NCI-H128 (cell line): ENCODE results near the gene CAMK2D.
"Not testable (repeated sequence)": the region's sequence is repeated elsewhere in the genome, so short reads cannot be mapped to it uniquely, and the experiment has no call there.

Source experiments
- DNase-seq: peaks from one replicate; lab custom pipeline; 2025; ENCODE audit not compliant: unreplicated experiment; lab: John Stamatoyannopoulos, UW

CAMK2D gene

DNA sequence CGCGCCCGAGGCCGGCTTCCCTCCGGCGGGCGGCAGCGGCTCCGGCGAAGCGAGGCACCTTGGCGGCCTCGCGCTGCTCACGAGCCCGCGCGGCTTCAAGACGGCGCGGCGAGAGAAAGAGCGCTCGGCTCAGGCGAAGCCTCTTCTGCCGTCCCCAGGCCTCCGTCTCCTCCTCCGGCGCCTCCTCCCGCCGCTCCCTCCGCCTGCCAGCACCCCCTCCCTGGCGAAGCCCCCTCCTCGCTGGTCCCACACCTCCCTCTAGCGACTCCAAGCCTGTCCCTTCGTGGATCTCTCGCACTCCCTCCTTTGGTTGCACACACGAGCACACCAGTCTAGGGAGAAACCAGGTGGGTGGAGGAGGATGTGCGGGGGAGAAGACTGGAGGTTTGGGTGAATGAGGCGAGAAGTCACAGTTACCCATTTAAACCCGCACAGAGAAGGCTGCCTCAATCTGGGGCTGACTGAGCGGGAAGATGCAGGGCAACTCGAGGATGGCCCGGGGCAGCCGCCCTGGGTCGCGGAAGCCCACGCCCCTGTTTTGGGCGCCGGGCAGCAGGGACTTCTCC lies at the start of gene CAMK2D:
Gene CAMK2D (minus strand): TSS at position 119 of the 566 bp plus-strand sequence. CDS start 670 bp downstream, outside the sequence.
- no peak for DNase-seq

DNA sequence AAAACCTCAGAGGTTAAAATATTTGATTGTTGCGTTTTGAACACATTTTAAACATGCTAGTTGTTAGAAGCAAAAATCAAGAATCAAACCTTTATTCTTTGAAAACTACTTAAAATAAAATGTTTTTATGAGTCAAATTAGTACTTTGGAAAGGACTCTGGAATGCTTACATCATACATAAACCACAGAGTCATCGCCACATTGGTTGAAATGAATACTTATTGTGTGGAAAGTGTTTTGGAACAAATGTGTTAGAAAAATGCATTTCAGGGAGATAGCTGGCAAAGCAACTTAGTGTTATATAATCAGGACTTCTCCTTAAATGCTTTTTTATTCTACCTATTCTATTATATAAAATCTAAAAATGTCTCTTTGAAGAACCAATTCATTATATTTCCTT lies 49.4 kb upstream of the CAMK2D start:
- DNase-seq, result no peak

DNA sequence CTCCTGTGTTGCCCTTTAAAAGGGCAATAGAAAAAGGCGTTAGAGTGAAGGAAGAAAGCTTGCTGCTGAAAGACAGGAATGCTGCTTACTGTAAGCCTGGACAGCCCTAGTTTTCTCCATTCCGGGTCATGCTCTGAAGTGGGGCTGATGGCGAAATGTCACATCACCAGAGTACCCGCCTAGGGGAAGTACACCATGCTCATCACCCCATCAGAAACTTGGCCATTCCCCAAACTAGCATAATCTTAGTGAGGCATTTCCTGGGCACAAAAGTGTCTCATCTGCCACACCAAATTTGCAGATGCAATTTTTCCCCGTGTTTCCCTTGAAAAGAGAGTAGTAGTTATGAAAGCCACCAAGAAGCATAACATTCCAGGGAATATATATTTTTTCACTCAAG lies 47.8 kb upstream of the CAMK2D start:
- no peak for DNase-seq

DNA sequence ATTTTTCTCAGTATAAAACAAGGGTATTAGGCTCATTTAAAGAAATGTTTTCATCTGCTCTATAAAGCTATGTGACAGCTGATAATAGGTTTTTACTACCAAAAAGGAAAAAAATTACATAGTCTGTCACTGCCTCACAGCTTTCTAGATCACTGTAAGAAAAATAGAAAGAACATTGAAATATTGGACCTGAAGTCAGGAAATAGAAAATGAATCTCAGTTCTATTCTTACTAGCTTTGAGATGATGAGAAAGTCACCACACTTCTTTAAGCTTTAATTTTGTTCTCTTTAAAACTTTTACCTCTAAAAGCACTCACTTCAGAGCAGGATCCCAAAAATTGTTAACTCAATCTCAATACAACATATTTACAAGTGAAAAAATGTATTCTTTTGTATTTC lies 45.3 kb upstream of the CAMK2D start:
- no peak for DNase-seq

DNA sequence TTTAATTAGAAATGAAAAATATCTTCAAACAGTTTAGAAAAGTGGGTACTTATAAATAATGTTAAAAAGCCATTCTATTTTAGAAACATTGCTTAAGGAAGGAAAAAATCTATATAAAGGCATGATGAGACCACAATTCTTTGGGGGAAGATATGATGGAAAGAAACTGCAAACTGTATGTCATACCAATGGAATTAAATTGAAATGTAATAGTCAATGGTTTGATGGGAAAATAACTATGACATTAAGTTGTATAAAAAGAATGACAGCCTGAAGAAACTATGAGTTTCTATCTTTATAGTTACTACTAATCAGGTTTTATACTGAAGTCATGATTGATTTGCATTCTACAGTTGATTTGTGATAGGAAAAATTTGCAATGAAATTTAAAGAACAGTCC lies 40.3 kb upstream of the CAMK2D start:
- no peak for DNase-seq

DNA sequence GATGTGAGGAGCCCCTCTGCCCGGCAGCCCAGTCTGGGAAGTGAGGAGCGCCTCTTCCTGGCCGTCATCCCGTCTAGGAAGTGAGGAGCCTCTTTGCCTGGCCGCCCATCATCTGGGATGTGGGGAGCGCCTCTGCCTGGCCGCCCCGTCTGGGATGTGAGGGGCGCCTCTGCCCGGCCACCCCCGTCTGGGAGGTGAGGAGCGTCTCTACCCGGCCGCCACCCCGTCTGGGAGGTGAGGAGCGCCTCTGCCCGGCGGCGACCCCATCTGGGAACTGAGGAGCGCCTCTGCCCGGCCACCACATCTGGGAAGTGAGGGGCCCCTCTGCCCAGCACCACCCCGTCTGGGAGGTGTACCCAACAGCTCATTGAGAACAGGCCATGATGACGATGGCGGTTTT lies 34.8 kb upstream of the CAMK2D start:
- not testable (repeated sequence) for DNase-seq

DNA sequence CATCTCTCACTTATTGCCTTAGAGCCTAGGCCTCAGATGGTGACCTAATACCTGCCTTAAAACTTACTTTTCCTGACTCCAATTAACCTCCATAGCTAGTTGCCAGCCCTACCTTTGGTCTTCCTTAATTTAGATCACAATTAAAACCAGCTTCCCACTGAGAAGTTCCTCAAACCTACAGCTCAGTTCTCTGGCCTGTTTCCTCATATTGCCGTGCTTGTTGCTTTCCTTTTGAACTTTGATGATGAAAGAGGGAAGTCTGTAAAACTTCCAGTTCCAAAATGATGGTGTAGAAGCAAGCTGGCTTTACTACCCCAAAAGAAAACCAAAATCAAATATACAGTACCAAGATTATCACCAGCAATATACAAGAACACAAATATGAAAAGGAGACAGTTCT lies 28.9 kb upstream of the CAMK2D start:
- DNase-seq, result no peak

DNA sequence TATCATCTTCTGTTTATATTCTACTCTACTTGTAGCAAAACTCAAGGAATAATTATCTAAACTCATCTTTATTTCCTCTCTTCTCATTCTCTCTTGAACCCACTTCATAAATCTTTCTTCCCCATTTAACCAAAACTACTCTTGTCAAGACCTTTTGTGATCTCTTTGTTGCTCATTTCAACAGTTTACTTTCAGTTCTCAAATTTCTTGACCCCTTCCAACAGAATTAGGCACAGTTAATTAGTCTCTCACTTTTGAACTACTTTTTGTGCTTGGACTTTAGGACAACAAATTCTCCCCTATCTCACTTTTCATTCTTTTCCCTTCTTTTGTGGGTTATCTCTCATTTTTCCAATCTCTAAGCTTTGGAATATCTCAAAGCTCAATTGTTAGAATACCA lies 27.4 kb upstream of the CAMK2D start:
- DNase-seq, result no peak

DNA sequence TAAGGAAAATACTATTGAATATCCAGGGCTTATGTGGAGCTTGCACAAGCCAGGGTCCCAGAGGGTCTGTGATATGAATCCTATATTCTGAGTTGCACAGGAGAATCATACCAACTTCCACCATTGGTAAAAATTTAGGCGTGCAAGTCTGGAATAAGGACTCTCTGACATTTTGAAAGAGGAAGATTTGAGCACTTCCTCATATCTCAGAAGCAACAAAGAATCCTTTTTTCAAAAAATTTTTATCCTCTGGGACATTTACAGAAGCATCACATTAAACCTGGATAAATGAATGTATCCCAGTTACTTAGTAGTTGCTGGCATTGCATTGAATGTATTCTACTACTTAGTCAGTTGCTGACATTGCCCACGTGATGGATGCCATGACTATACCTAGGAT lies 24.2 kb upstream of the CAMK2D start:
- no peak for DNase-seq

DNA sequence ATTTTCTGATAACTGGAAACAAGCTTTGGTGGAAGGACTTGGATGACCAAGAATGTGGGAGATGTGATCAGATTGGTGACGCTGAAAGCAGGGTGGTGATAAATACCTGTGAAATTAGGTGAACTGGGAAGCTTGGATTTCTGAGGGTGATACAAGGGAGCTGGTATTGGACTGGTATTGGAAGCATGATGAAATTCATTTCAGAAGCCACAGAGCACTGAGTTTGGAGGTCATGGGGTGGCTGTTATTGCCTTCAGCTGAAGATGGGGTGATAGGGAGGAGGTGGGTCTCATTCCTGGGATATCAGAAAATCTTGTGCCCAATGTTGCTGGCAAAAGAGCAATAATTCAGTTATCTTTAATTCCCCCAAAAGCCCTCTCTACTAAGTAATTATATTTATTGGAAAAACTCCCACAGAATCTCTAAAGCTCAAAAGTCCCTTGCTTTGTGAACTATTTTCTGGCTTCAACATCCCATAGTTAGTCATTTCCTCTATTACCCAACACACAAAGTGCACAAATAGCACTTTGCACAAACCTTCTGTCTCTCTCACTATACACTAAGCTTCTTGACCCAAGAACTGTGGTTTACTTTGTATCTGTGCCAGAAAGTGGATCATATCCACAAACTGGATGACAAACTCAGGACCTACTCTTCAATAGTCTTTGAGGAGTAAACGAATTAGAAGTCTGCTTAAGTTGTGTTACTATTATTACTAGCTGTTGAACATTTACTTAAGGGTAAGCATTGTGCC lies 23.1 kb upstream of the CAMK2D start:
- DNase-seq, result no peak

DNA sequence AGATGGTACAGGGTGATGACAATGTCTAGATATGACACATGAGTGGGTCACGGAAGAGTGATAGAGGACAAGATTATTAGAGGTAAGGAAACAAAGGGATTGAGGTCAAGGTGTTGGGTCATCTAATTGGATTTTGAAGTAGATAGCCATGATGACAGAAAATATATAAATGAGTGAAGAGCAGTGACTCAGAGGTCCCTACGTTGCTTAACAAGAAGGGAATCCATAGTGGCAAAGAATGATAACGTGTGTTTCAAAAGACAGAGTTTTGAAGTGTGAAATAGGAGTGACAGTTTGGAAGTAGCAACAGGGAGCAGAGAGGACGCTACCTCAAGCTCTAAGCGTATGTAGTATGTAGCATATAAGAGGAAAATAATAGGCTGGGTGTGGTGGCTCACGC lies 22.2 kb upstream of the CAMK2D start:
- no peak for DNase-seq

DNA sequence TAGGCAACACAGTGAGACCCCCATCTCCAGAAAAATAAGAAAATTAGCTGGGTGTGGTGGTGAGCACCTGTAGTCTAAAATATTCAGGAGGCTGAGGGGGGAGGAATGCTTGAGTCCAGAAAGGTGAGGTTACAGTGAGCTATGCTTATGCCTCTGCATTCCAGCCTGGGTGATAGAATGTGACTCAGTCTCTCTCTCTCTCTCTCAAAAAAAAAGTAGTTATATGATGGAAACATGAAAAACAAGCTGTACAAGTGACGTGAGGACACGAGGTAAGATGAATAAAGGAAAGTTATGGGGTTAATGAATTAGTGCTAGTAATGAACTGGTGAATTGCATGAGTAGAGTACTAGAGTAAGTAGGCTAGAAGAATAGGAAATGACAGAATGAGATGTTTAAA lies 21.8 kb upstream of the CAMK2D start:
- no peak for DNase-seq

DNA sequence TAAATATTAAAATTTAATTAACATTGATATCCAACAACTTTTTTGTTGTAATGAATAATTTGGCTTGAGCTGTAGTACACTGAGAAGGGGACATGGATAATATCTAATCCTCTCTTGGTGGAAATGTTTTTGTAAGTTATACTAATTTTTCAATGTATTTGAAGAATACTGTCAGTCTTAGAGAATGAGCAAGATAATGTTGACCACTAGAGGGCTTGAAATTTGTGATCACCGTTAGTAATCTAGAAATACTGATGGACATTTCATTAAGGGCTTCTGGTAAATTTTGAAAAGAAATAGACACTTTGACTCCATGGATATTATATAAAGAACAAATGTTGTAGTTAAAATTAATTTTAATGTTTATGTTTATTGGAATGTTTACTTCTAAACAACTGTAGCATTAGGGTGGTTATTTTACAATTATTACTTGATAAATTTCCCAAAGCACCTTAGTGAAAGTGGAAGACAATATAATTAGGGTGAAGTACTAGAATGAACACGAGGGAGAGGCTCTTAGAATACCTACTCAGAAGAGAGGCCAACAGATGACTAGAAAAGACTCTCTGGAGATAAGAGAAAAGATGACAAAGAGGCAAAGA lies 20.0 kb upstream of the CAMK2D start:
- no peak for DNase-seq

DNA sequence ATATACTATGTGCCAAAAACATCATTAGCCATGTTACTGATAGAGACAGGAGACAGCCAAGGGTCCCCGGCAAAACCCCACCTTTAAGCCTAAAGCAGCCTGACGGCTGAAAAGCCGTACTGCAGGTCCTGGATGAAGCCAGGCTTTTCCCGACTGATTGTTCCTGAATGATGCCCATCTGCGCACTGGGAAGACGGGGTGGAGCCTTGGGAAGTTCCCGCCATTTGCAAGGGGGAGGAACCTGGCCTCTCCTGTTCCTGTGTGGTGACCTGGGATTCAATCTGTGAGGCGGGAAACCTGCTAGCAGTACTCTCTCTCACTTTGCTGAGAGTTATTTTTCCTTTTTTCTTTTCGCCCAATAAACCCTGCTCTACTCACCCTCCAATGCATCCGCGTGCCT lies 15.1 kb upstream of the CAMK2D start:
- no peak for DNase-seq

DNA sequence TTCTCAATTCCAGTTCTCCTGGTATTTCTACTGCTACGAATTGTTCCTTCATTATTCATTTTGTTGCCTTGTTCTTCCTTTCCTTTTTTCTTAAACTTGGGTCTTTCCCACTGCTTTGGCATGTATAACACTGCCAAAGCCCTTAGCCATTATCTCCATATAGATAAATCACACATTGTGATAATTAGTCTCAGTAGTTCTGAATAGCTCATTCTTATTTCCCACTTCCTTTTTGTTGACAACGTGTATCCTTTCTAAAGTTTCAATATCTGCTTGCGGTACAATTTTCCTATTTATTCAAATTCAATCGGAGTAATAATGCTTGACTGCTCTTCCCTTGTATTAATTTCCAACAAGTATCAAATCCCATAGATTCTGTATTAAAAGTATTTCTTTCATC lies 14.5 kb upstream of the CAMK2D start:
- no peak for DNase-seq

DNA sequence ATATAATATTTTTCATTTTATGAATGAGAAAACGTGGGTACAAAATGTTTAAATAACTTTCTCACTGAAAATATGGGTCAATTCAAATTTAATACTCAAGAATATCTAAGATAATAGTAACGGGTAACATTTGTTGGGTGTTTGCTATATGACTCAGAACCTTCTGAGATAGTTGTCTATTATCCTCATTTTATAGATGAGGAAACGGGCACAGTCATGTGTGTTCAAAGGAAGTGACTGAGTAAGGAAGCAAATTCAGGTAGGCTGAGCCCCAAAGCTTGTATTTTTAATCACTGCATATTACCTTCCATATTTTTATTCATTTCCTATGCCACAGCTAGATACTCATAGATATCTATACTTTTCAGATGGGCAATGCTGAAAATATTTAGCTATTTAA lies 12.2 kb upstream of the CAMK2D start:
- no peak for DNase-seq

DNA sequence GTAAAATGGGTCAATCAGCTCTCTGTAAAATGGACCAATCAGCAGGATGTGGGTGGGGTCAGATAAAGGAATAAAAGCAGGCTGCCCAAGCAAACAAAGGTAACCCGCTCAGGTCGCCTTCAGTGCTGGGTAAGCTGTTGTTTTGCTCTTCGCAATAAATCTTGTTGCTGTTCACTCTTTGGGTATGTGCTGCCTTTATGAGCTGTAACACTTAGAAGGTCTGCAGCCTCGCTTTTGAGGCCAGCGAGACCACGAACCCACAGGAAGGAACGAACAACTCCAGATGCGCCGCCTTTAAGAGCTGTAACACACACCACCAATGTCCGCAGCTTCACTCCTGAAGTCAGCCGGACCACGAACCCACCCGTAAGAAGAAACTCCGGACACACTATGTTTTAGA lies 11.5 kb upstream of the CAMK2D start:
- DNase-seq, result no peak

DNA sequence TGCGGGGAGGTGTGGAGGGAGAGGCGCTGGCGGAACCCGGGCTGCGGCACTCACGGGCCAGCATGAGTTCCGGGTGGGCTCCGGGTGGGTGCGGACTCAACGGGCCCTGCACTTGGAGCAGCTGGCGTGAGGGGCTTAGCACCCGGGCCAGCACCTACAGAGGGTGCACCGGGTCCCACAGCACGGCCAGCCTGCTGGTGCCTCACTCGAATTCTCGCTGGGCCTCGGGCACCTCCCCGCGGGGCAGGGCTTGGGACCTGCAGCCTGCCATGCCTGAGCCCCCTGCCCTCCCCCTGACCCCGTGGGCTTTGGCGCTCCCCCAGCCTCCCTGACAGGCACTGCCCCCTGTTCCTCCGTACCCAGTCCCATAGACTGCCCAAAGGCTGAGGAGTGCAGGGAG lies 10.8 kb upstream of the CAMK2D start:
- DNase-seq, result no peak

DNA sequence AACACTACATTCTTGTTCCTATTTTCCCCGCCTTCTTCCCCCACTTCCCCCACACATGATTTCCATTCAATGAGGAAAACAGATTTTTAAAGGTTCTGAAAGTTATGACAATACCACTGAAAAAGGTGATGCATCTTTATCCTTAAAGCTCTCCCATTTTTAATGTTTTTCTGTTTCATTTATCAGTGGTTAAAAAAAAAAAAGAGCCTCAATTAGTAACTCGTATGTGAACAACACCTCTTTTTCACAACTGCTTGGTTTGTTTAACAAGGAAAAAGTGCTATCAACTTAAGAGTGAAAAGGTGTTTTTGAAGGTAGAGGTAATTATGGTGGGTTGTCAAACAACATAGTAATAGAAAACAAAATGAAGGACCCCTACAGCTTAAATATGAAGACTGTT lies 8.2 kb upstream of the CAMK2D start:
- no peak for DNase-seq

DNA sequence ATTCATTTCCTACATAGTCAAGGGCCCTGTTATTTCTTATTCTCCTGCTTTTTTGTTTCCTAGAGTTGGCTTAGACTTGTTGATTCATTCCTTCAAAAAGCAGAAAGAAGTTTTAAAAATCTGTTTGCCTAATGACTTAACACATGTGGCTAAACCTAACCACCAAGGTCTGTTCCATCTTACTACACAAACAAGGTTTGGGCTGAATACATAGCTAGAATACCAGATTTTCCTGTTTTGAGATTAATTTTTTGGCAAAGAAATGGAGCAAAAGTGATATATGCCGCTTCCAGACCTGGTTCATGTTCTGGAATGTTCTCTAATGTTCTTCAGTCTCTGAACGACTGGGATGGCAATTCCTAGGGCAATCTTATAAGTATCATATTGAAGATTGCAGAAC lies 7.4 kb upstream of the CAMK2D start:
- DNase-seq, result no peak

DNA sequence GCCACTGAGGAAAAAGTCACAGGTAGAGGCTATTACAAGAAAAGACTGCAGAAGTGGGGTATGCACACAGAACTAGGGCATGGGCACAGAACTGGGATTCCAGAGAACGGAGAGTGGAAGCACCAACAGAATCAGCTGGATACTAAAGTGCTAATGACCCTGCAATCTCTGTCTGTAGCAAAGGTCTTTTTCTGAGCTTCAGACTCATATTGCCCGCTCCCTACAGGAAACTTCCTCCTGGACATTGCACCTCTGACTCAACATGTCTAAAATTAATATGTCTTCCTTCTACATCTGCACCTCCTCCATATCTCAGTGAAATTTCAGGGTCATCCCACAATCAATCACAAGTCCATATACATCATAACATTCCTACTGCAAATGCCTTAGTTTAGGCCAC lies 5.3 kb upstream of the CAMK2D start:
- DNase-seq, result no peak

DNA sequence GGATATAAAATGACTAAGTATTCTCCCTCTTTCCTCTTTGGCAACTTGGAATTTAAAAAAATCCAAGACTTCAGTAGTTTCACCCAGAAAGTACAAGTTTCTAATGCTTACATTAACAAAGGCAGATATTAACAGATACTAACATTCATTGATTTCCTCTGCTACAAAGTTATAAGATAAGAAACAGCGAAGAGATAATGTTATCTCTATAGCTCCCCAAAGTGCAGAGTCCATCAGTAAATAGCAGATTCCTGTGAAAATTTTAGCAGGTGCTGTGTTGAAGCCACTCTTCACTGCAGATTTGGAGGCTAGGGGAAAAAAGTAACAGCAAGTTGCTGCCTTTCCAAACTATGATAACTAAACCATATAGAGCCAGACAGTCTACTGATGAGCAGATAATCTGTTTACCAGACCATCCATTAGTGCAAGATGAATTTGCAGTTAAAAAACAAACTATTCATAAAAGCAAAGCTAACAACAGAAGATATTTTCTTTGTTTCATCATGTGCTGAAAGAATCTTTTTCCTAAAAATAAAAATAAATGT lies 3.3 kb upstream of the CAMK2D start:
- no peak for DNase-seq
